GM12891 (cell line): Measurements from ENCODE around the gene DSCAM.

ENCODE experiments used
- PAX5 ChIP-seq: IDR thresholded peaks from 2 replicates; pipeline ENCODE4 v1.6.1; 2011; ENCODE audit warnings: low read length, moderate library complexity, mild to moderate bottlenecking; ENCODE audit not compliant: insufficient read depth, severe bottlenecking
- POLR2A ChIP-seq: IDR thresholded peaks from 2 replicates; pipeline ENCODE4 v1.6.1; 2011; ENCODE audit warnings: low read depth, low read length, control low read depth
- POLR2AphosphoS5 ChIP-seq: IDR thresholded peaks from 2 replicates; pipeline ENCODE4 v1.6.1; 2011; ENCODE audit warnings: low read depth, low read length, control low read depth
- POU2F2 ChIP-seq: IDR thresholded peaks from 2 replicates; pipeline ENCODE4 v1.6.1; 2011; ENCODE audit warnings: low read depth, mild to moderate bottlenecking, control low read depth, low read length, moderate library complexity
- SPI1 ChIP-seq: IDR thresholded peaks from 2 replicates; pipeline ENCODE4 v1.6.1; 2011; ENCODE audit warnings: low read depth, low read length, control low read depth
- TAF1 ChIP-seq: IDR thresholded peaks from 2 replicates; pipeline ENCODE4 v1.6.1; 2011; ENCODE audit warnings: low read depth, low read length, control low read depth

DNA sequence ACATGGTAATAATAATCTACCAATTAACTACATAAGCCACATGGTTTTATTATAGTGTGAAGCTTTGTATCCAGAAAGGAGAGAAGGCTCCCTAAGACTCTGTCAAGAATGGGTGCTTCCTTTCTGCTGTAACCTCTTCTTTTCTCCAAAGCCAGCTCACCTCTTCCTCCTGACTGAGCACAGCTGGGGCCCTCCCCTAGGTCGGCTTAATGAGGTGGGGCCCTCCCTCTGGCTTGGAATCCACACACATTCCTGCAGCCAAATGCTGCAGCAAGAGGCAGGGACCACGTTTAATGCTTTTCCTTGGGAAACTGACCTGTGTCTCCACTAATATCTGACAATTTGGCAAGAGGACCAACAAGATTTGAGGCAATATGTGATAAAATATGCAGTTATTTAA lies 94.8 kb downstream of the DSCAM start:
- TF ChIP-seq TAF1: no peak
- TF ChIP-seq POLR2A: no peak
- no peak for TF ChIP-seq POLR2AphosphoS5
- TF ChIP-seq SPI1: no peak
- no peak for TF ChIP-seq PAX5
- TF ChIP-seq POU2F2: no peak
